ENCODE measurements around the gene NRXN3. TPM values are rescaled to one million over a fixed set of nuclear protein-coding genes. Genes with fewer than 3 reads are reported as not detected.

Gene NRXN3
- total and polyA plus RNA-seq, 2 of the 13 experiments (the other 11 are each of a cell fraction or from before 2014, with no cell fraction given) = 0.03 TPM; not detected in 1

GRCh38 chr14:78178971-78179370 is 8.8 kb downstream of the NRXN3 start (continued):
- TF ChIP-seq HNF1A (IDR thresholded peaks at IDR 0.05; ENCODE audit: low read depth) (no peak), HNF1A (CRISPR knock-in tag; IDR thresholded peaks at IDR 0.05; ENCODE audit: borderline replicate concordance) (no peak)

GRCh38 chr14:78181270-78181669 is 11.1 kb downstream of the NRXN3 start:
- intact Hi-C loops (cut with micrococcal nuclease; ENCODE audit: unreplicated experiment) = no loop called here
- 46% methylated on average over 2 of the region's 3 CpGs for WGBS (ENCODE audit: low lambda C conversion rate)
- Histone ChIP-seq H3K4me3 (replicated peaks in 1 of 3; ENCODE audit: insufficient read depth in 1 of 3, low read depth in 2 of 3, low read length in 3 of 3) (no peak overlapping the region), H3K27ac (ENCODE audit: extremely low read length, insufficient read depth, low read length) (no peak overlapping the region), H3K27me3 (ENCODE audit: control insufficient read depth in 1 of 2, insufficient read depth in 2 of 2, low read length in 2 of 2) (peaks cover 0 to 12% of the 10 kb centered on the region in 2 experiments; a peak in 1 of 5 replicates), H3K4me1 (ENCODE audit: insufficient read depth, low read length) (no peaks in the 10 kb centered on the region), H2AFZ (ENCODE audit: low read length) (no peak overlapping the region), H3K36me3 (replicated peaks in 1 of 2; ENCODE audit: control insufficient read depth in 1 of 2, insufficient read depth in 2 of 2, low read length in 2 of 2) (no peaks in the 10 kb centered on the region), H3K4me2 (ENCODE audit: low read depth, low read length) (no peak overlapping the region), H3K9me3 (ENCODE audit: low read length) (no peaks in the 10 kb centered on the region), H4K20me1 (ENCODE audit: insufficient read depth, low read length) (no peaks in the 10 kb centered on the region), H3K79me2 (ENCODE audit: insufficient read depth, low read length) (no peaks in the 10 kb centered on the region), H3K9ac (ENCODE audit: insufficient read depth, low read depth, low read length) (no peak overlapping the region)
- POLR2A ChIA-PET = no interaction called here
- CTCF ChIA-PET (ENCODE audit: low intra/inter-chr PET ratio, low total read pairs) = no interaction called here
- FAIRE-seq = no peak
- no peak for ATAC-seq
- in situ Hi-C loops (cut with HindIII; ENCODE audit: extremely low pct_ligation_motif_present, low pct_unique_long_range_greater_than_20kb) = no loop called here
- no peak for TF ChIP-seq DMAP1 (CRISPR knock-in tag; IDR thresholded peaks at IDR 0.05)
- TF ChIP-seq BRCA1 (CRISPR knock-in tag; IDR thresholded peaks at IDR 0.05) = no peak
- DNase-seq (ENCODE audit: low spot score) = no peak
- BruUV-seq (replicated peaks) = no TSS peak

Data from HepG2 (cell line).